NCI-H524 treated with DMSO at 0.1 percent for 48 hours (cell line): Measurements from ENCODE around the gene RPS6KA6.

Experiments used
- DNase-seq: peaks from one replicate; lab custom pipeline; 2025; lab: John Stamatoyannopoulos, UW

RPS6KA6 gene

GRCh38 chrX:84187533-84188319, at the start of gene RPS6KA6:
RPS6KA6 (minus strand) TSS chrX:84188199; CDS start chrX:84187899, 300 bp downstream.
- no peak for DNase-seq

- no peak for DNase-seq
These were observed 36.7 kb upstream of the RPS6KA6 start for GRCh38 chrX:84224741-84225140.

- no peak for DNase-seq
These were observed 35.3 kb upstream of the RPS6KA6 start for GRCh38 chrX:84223261-84223660.

GRCh38 chrX:84221181-84221580, 33.2 kb upstream of the RPS6KA6 start:
- no peak for DNase-seq

GRCh38 chrX:84219551-84219950, 31.6 kb upstream of the RPS6KA6 start:
- DNase-seq = peak; percentile 23

- DNase-seq = no peak
These were observed 30.7 kb upstream of the RPS6KA6 start for GRCh38 chrX:84218726-84219125.

- no peak for DNase-seq
These were observed 28.9 kb upstream of the RPS6KA6 start for GRCh38 chrX:84216881-84217280.

GRCh38 chrX:84216406-84216805, 28.4 kb upstream of the RPS6KA6 start:
- DNase-seq = peak; percentile 11

- no peak for DNase-seq
These were observed 17.3 kb upstream of the RPS6KA6 start for GRCh38 chrX:84205276-84205675.

GRCh38 chrX:84199688-84200087, 11.7 kb upstream of the RPS6KA6 start:
- DNase-seq = no peak

- DNase-seq = no peak
These were observed 9.6 kb upstream of the RPS6KA6 start for GRCh38 chrX:84197550-84197949.

GRCh38 chrX:84192006-84192405, 4.0 kb upstream of the RPS6KA6 start:
- no peak for DNase-seq

GRCh38 chrX:84189125-84189524, 1.1 kb upstream of the RPS6KA6 start:
- DNase-seq = no peak

- DNase-seq = peak; percentile 35
These were observed 378 bp upstream of the RPS6KA6 start for GRCh38 chrX:84188320-84188834.

- DNase-seq = no peak
These were observed 1.1 kb downstream of the RPS6KA6 start for GRCh38 chrX:84186603-84187532.

GRCh38 chrX:84182516-84182915, 5.5 kb downstream of the RPS6KA6 start:
- DNase-seq = no peak

- no peak for DNase-seq
These were observed 12.0 kb downstream of the RPS6KA6 start for GRCh38 chrX:84175958-84176357.

GRCh38 chrX:84175274-84175673, 12.7 kb downstream of the RPS6KA6 start:
- DNase-seq = no peak

- no peak for DNase-seq
These were observed 13.7 kb downstream of the RPS6KA6 start for GRCh38 chrX:84174348-84174747.

- DNase-seq = no peak
These were observed 17.1 kb downstream of the RPS6KA6 start for GRCh38 chrX:84170931-84171330.

- no peak for DNase-seq
These were observed 19.4 kb downstream of the RPS6KA6 start for GRCh38 chrX:84168574-84168973.

GRCh38 chrX:84168095-84168494, 19.9 kb downstream of the RPS6KA6 start:
- DNase-seq = no peak

- no peak for DNase-seq
These were observed 22.3 kb downstream of the RPS6KA6 start for GRCh38 chrX:84165711-84166110.
